CD4-positive, alpha-beta T cell (primary cell): Measurements from ENCODE around the gene ING1. TPM values are rescaled to one million over a fixed set of nuclear protein-coding genes. Genes with fewer than 3 reads are reported as not detected.

Experiments used
- ATAC-seq: fragments of 200-7000 bp; cut with Tn5 transposase; one replicate; pipeline ENCODE4 v1.10.0; 2022; ENCODE audit warnings: mild to moderate bottlenecking; ENCODE audit not compliant: poor library complexity
- CTCF ChIA-PET: fragments of 350-600 bp; sonication (Branson Sonifier 250); formaldehyde crosslinking; loops from one replicate; lab custom pipeline; 2021; ENCODE audit warnings: antibody characterized with exemption, inconsistent platforms; lab: Charles Lee
- POLR2A ChIA-PET: fragments of 350-600 bp; sonication (Branson Sonifier 250); formaldehyde crosslinking; loops from one replicate; lab custom pipeline; 2021; ENCODE audit warnings: antibody characterized with exemption, inconsistent platforms; lab: Charles Lee
- DNase-seq, 14 experiments: peaks; one replicate each; pipeline ENCODE4 v3.0.0-alpha.2; 2013 to 2020; ENCODE audit warnings: mixed read lengths in 2 of 14
- H3K27ac ChIP-seq, 2 donors: one replicate each; pipeline versions ENCODE4 v1.5.1 to v1.7.0; 2013; ENCODE audit warnings: low read length in 2 of 2, low read depth in 1 of 2, mild to moderate bottlenecking in 1 of 2
- H3K27me3 ChIP-seq, 2 experiments: 1 replicate in 1 of 2; 2 replicates in 1 of 2; pipeline versions ENCODE4 v1.6.1 to v1.7.0; 2013; ENCODE audit warnings: low read length in 2 of 2, control low read depth in 1 of 2, mild to moderate bottlenecking in 1 of 2, moderate library complexity in 1 of 2; ENCODE audit not compliant: insufficient read depth in 2 of 2, control insufficient read depth in 1 of 2
- H3K36me3 ChIP-seq: one replicate; pipeline ENCODE4 v1.6.1; 2013; ENCODE audit warnings: low read length, control low read depth; ENCODE audit not compliant: insufficient read depth
- H3K4me1 ChIP-seq: one replicate; pipeline ENCODE4 v1.6.1; 2013; ENCODE audit warnings: low read length, control low read depth; ENCODE audit not compliant: insufficient read depth
- H3K4me3 ChIP-seq: one replicate; pipeline ENCODE4 v1.5.1; 2013; ENCODE audit warnings: mild to moderate bottlenecking, low read length, moderate library complexity
- H3K9me3 ChIP-seq, 2 experiments: 1 replicate in 1 of 2; 2 replicates in 1 of 2; pipeline versions ENCODE4 v1.6.1 to v1.7.0; 2013; ENCODE audit warnings: low read length in 2 of 2, mild to moderate bottlenecking in 2 of 2, control low read depth in 1 of 2, moderate library complexity in 1 of 2; ENCODE audit not compliant: control insufficient read depth in 1 of 2, insufficient read depth in 1 of 2
- H3K27ac Mint-ChIP-seq: one replicate; pipeline ENCODE4 v1.8.0; 2020; ENCODE audit warnings: mixed read lengths
- H3K27me3 Mint-ChIP-seq: one replicate; pipeline ENCODE4 v1.8.0; 2021; ENCODE audit warnings: mixed read lengths
- H3K36me3 Mint-ChIP-seq: one replicate; pipeline ENCODE4 v1.8.0; 2021; ENCODE audit warnings: low read depth, mixed read lengths
- H3K4me1 Mint-ChIP-seq: one replicate; pipeline ENCODE4 v1.8.0; 2021; ENCODE audit warnings: low read depth, mixed read lengths
- H3K4me3 Mint-ChIP-seq: one replicate; pipeline ENCODE4 v1.8.0; 2020; ENCODE audit warnings: mild to moderate bottlenecking, mixed read lengths
- H3K9me3 Mint-ChIP-seq: one replicate; pipeline ENCODE4 v1.8.0; 2020; ENCODE audit warnings: mixed read lengths
- CTCF ChIP-seq: fragments of 200-600 bp; IDR thresholded peaks from one replicate; pipeline ENCODE4 v1.8.0; 2022; ENCODE audit warnings: antibody characterized with exemption, mild to moderate bottlenecking
- intact Hi-C, 2 experiments: fragments of 100-400 bp; cut with DNase I in 1 of 2; cut with micrococcal nuclease in 1 of 2; formaldehyde crosslinking; loops; one replicate each; pipeline versions ENCODE4 v1.15.1 to v1.9.0; 2023 to 2025; cut with DNase I, micrococcal nuclease
- total RNA-seq, 174 experiments: library from RNA in 2 of 174; stranded (reverse) in 2 of 174; gene quantifications; one replicate each; pipeline ENCODE4 v1.2.3 and lab custom pipeline; 2021 to 2026

Gene ING1
- total RNA-seq, 2 experiments from 2014 or later: 14.6 to 16.2 TPM

GRCh38 chr13:110676595-110677587, 36.6 kb upstream of the ING1 start:
- Histone ChIP-seq H3K27ac (no peak overlapping the region), H3K9me3 (no peaks in the 10 kb centered on the region), H3K27me3 (no peaks in the 10 kb centered on the region), H3K36me3 (peaks cover 45% of the 10 kb centered on the region), H3K4me1 (peaks cover 5% of the 10 kb centered on the region), H3K4me3 (no peak overlapping the region)
- DNase-seq (peak in 4 of 14 experiments; percentile 14 to 62 (median 36)), ATAC-seq (peak; percentile 64)
- no peak overlapping the region for H3K4me3 Mint-ChIP-seq
- H3K9me3 Mint-ChIP-seq: no peaks in the 10 kb centered on the region
- ChIA-PET POLR2A (no interaction called here), CTCF (no interaction called here)
- H3K36me3 Mint-ChIP-seq: peaks cover 76% of the 10 kb centered on the region
- H3K4me1 Mint-ChIP-seq: peaks cover 11% of the 10 kb centered on the region
- no peak for TF ChIP-seq CTCF
- no peaks in the 10 kb centered on the region for H3K27me3 Mint-ChIP-seq
- intact Hi-C loops: no loop called here
- no peak overlapping the region for H3K27ac Mint-ChIP-seq

- no peaks in the 10 kb centered on the region for H3K9me3 Mint-ChIP-seq
- peak; percentile 29 for ATAC-seq
These were observed 35.6 kb upstream of the ING1 start for GRCh38 chr13:110677731-110678545.

More at GRCh38 chr13:110677731-110678545, 35.6 kb upstream of the ING1 start:
- intact Hi-C loops: no loop called here
- Histone ChIP-seq H3K27ac (no peak overlapping the region), H3K36me3 (peaks cover 56% of the 10 kb centered on the region), H3K9me3 (no peaks in the 10 kb centered on the region), H3K27me3 (no peaks in the 10 kb centered on the region), H3K4me3 (no peak overlapping the region), H3K4me1 (peaks cover 5% of the 10 kb centered on the region)
- TF ChIP-seq CTCF: no peak
- ChIA-PET CTCF (no interaction called here), POLR2A (no interaction called here)
- H3K4me1 Mint-ChIP-seq: peaks cover under 1% of the 10 kb centered on the region
- no peaks in the 10 kb centered on the region for H3K27me3 Mint-ChIP-seq
- H3K36me3 Mint-ChIP-seq: peaks cover 74% of the 10 kb centered on the region
- H3K4me3 Mint-ChIP-seq: no peak overlapping the region
- H3K27ac Mint-ChIP-seq: no peak overlapping the region
- DNase-seq: peak in 2 of 14 experiments; percentile 6 to 32
